Keratinocyte (primary cell): ENCODE data around the gene ECT2L. TPM values are rescaled to one million over a fixed set of nuclear protein-coding genes. Genes with fewer than 3 reads are reported as not detected.
A peak's percentile ranks its signal among the peaks of the same experiment; 100 is the strongest.

ENCODE experiments used
- DNase-seq: peaks from one replicate; pipeline ENCODE4 v3.0.0-alpha.2; 2011; ENCODE audit warnings: low read depth, missing footprints, low spot score
- FAIRE-seq: peaks from 2 replicates; lab custom pipeline; 2011; peaks lifted over from hg19 to GRCh38; lab: Jason Lieb, UNC
- H2AFZ ChIP-seq: 2 replicates; pipeline ENCODE4 v1.6.0; 2012; ENCODE audit warnings: low read length, control low read depth, inconsistent platforms; ENCODE audit not compliant: control insufficient read depth
- H3K27ac ChIP-seq: 2 replicates; pipeline ENCODE4 v1.5.1; 2011; ENCODE audit warnings: low read length; ENCODE audit not compliant: control insufficient read depth, insufficient read depth
- H3K27me3 ChIP-seq: 3 replicates; pipeline ENCODE4 v1.6.0; 2011; ENCODE audit warnings: low read length; ENCODE audit not compliant: control insufficient read depth, insufficient read depth; ENCODE audit errors: extremely low read depth
- H3K36me3 ChIP-seq, 2 experiments: 2 replicates in 1 of 2; 3 replicates in 1 of 2; pipeline ENCODE4 v1.5.1; 2011; ENCODE audit warnings: low read length in 2 of 2, mild to moderate bottlenecking in 1 of 2; ENCODE audit not compliant: control insufficient read depth in 2 of 2, insufficient read depth in 2 of 2; ENCODE audit errors: extremely low read depth in 1 of 2
- H3K4me1 ChIP-seq: 3 replicates; pipeline ENCODE4 v1.5.1; 2011; ENCODE audit warnings: low read length; ENCODE audit not compliant: control insufficient read depth, insufficient read depth; ENCODE audit errors: extremely low read depth
- H3K4me2 ChIP-seq: 3 replicates; pipeline ENCODE4 v1.6.0; 2011; ENCODE audit warnings: low read depth, low read length; ENCODE audit not compliant: control insufficient read depth, insufficient read depth; ENCODE audit errors: extremely low read depth
- H3K4me3 ChIP-seq, 3 experiments: fragments of 200-600 bp in 1 of 3; sonication (generic) in 1 of 3; 2 replicates in 2 of 3; 3 replicates in 1 of 3; pipeline ENCODE4 v1.5.1; 2011 to 2016; ENCODE audit warnings: low read length in 3 of 3, mild to moderate bottlenecking in 3 of 3, control low read depth in 2 of 3, inconsistent platforms in 1 of 3, low read depth in 1 of 3, mixed read lengths in 1 of 3, mixed run types in 1 of 3, moderate library complexity in 1 of 3; ENCODE audit not compliant: control insufficient read depth in 2 of 3, insufficient read depth in 2 of 3; ENCODE audit errors: extremely low read depth in 1 of 3
- H3K79me2 ChIP-seq: 2 replicates; pipeline ENCODE4 v1.6.0; 2012; ENCODE audit warnings: low read length; ENCODE audit not compliant: control insufficient read depth, insufficient read depth
- H3K9ac ChIP-seq: 3 replicates; pipeline ENCODE4 v1.6.0; 2011; ENCODE audit warnings: low read length; ENCODE audit not compliant: control insufficient read depth, insufficient read depth; ENCODE audit errors: extremely low read depth
- H3K9me1 ChIP-seq: 3 replicates; pipeline ENCODE4 v1.6.0; 2011; ENCODE audit warnings: low read length; ENCODE audit not compliant: control insufficient read depth, insufficient read depth; ENCODE audit errors: extremely low read depth
- H3K9me3 ChIP-seq: 2 replicates; pipeline ENCODE4 v1.5.1; 2012; ENCODE audit warnings: low read depth, low read length; ENCODE audit not compliant: control insufficient read depth
- H4K20me1 ChIP-seq: 3 replicates; pipeline ENCODE4 v1.6.0; 2011; ENCODE audit warnings: low read length; ENCODE audit not compliant: control insufficient read depth, insufficient read depth; ENCODE audit errors: extremely low read depth
- EZH2 ChIP-seq: IDR thresholded peaks from one replicate; pipeline ENCODE4 v1.6.1; 2012; ENCODE audit warnings: inconsistent platforms, mild to moderate bottlenecking, low read length, moderate library complexity
- dilution Hi-C: fragments of 300-500 bp; cut with MboI; formaldehyde crosslinking; loops from one replicate; pipeline ENCODE4 v1.7.0; 2020; ENCODE audit warnings: low sequenced_read_pairs; ENCODE audit not compliant: extremely low pct_ligation_motif_present
- polyA plus RNA-seq, 5 experiments: library from polyadenylated mRNA; depleted of rRNA in 3 of 5; stranded (reverse) in 3 of 5; stranded (forward) in 1 of 5; unstranded in 1 of 5; fragments of >200 nt; gene quantifications; 1 replicate in 1 of 5; 2 replicates in 3 of 5; 3 replicates in 1 of 5; pipeline versions ENCODE4 v1.2.1 to v1.2.3, GENCODE V29; 2011 to 2012; ENCODE audit warnings: missing spikeins in 2 of 5, low read depth in 1 of 5, low replicate concordance in 1 of 5
- TF ChIP-seq, protein P1 (sequence below), 3 experiments: IDR thresholded peaks in 1 of 3; conservative IDR thresholded peaks in 1 of 3; optimal IDR thresholded peaks in 1 of 3; 2 replicates in 2 of 3; 3 replicates in 1 of 3; pipeline versions ENCODE3 to v1.5.1; 2011; ENCODE audit warnings: low read length in 3 of 3, mild to moderate bottlenecking in 3 of 3, moderate library complexity in 2 of 3, control low read depth in 1 of 3, inconsistent platforms in 1 of 3; ENCODE audit not compliant: insufficient read depth in 2 of 3; ENCODE audit errors: extremely low read depth in 1 of 3

Gene ECT2L
- polyA plus RNA-seq, 1 donor (not counting 4 experiments of a cell fraction or from before 2014, with no cell fraction given): 0.01 TPM

DNA sequence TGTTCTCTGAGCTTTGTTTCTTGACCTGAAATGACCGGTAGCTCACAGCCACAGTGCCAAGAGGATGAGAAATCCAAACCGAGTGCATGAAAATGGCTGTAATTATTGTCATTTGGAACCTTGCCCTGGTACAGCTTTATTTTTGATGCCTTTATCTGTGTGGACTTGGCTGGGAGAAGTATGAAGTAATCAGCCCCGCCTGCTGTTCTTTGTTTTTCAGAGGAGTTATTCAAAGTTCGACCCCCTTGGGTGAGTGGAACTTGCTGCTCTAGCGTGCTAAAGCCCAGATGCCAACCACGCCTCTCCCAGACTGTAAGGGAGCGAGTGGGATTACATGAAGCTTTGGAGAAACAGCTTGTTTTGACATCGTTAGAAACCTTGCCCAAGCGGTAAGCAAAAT, 48.3 kb downstream of the ECT2L start:
- Histone ChIP-seq H3K4me2 (peak overlapping the region; percentile 12), H3K9me1 (no peaks in the 10 kb centered on the region), H3K9ac (no peak overlapping the region), H3K27me3 (no peaks in the 10 kb centered on the region), H3K79me2 (no peaks in the 10 kb centered on the region), H3K9me3 (no peaks in the 10 kb centered on the region), H3K27ac (no peak overlapping the region), H3K4me1 (no peaks in the 10 kb centered on the region), H2AFZ (peak overlapping the region; percentile 45), H4K20me1 (no peaks in the 10 kb centered on the region), H3K4me3 (no peak overlapping the region), H3K36me3 (no peaks in the 10 kb centered on the region)
- no peak for TF ChIP-seq EZH2
- TF ChIP-seq, protein P1, sequence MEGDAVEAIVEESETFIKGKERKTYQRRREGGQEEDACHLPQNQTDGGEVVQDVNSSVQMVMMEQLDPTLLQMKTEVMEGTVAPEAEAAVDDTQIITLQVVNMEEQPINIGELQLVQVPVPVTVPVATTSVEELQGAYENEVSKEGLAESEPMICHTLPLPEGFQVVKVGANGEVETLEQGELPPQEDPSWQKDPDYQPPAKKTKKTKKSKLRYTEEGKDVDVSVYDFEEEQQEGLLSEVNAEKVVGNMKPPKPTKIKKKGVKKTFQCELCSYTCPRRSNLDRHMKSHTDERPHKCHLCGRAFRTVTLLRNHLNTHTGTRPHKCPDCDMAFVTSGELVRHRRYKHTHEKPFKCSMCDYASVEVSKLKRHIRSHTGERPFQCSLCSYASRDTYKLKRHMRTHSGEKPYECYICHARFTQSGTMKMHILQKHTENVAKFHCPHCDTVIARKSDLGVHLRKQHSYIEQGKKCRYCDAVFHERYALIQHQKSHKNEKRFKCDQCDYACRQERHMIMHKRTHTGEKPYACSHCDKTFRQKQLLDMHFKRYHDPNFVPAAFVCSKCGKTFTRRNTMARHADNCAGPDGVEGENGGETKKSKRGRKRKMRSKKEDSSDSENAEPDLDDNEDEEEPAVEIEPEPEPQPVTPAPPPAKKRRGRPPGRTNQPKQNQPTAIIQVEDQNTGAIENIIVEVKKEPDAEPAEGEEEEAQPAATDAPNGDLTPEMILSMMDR (optimal IDR thresholded peaks at IDR 0.05 in 1 of 3, IDR thresholded peaks at IDR 0.05 in 1 of 3, conservative IDR thresholded peaks at IDR 0.05 in 1 of 3; ENCODE audit: extremely low read depth in 1 of 3, insufficient read depth in 2 of 3, low read length in 3 of 3): no peak
- dilution Hi-C loops: no loop called here
- no peak for DNase-seq
- FAIRE-seq: no peak

DNA sequence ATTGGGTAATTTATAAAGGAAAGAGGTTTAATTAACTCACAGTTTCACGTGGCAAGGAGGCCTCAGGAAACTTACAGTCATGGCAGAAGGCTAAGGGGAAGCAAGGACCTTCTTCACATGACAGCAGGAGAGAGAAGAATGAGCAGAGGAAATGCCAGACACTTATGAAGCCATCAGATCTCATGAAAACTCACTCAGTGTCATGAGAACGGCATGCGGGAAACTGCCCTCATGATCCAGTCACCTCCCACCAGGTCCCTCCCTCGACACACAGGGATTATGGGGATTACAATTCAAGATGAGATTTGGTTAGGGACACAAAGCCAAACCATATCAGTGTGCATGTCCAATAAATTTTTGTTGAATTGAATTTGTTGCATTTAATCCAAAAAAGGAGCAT, 52.0 kb downstream of the ECT2L start:
- Histone ChIP-seq H2AFZ (no peak overlapping the region), H3K9ac (no peak overlapping the region), H3K36me3 (no peaks in the 10 kb centered on the region), H3K9me3 (no peaks in the 10 kb centered on the region), H3K79me2 (no peaks in the 10 kb centered on the region), H3K27ac (no peak overlapping the region), H4K20me1 (no peaks in the 10 kb centered on the region), H3K9me1 (no peaks in the 10 kb centered on the region), H3K4me2 (no peak overlapping the region), H3K4me1 (peaks cover 4% of the 10 kb centered on the region), H3K4me3 (no peak overlapping the region), H3K27me3 (no peaks in the 10 kb centered on the region)
- dilution Hi-C loops: no loop called here
- no peak for DNase-seq
- TF ChIP-seq, protein P1 (optimal IDR thresholded peaks at IDR 0.05 in 1 of 3, IDR thresholded peaks at IDR 0.05 in 1 of 3, conservative IDR thresholded peaks at IDR 0.05 in 1 of 3; ENCODE audit: extremely low read depth in 1 of 3, insufficient read depth in 2 of 3, low read length in 3 of 3): no peak
- TF ChIP-seq EZH2: no peak
- no peak for FAIRE-seq
